ENCODE results near the gene FBXO36.

GRCh38 chr2:229925201-229925600 is 2.9 kb downstream of the FBXO36 start:
- TF ChIP-seq POLR2A (IDR thresholded peaks at IDR 0.05) (no peak), POLR2AphosphoS5 (IDR thresholded peaks at IDR 0.05) (no peak), CTCF (IDR thresholded peaks at IDR 0.05) (no peak)
